Activated CD4-positive, alpha-beta T cell treated with anti-CD3 and anti-CD28 coated beads, Interleukin-2, Interleukin-4, amounts not matched to agents 100 ng/mL and 50 ng/mL, durations not matched to agents 16 hours and 8 hours (primary cell): ENCODE measurements around the gene EPSTI1.

Experiments used
- DNase-seq: peaks from one replicate; pipeline ENCODE4 v3.0.0-alpha.2; 2020; ENCODE audit warnings: low spot score

Gene EPSTI1

GRCh38 chr13:42847891-42848663 is 144.0 kb downstream of the EPSTI1 start:
- DNase-seq = no peak

- no peak for DNase-seq
Measured at GRCh38 chr13:42836930-42837690, 154.9 kb downstream of the EPSTI1 start.
